ENCODE results near the gene SLC34A3. TPM values are rescaled to one million over a fixed set of nuclear protein-coding genes. Genes with fewer than 3 reads are reported as not detected.

Gene SLC34A3
- total RNA-seq, 2 experiments from 2014 or later: not detected

- intact Hi-C loops (cut with micrococcal nuclease): no loop called here
- no peak for TF ChIP-seq CTCF (IDR thresholded peaks at IDR 0.05)
- Mint-ChIP-seq H3K4me1 (ENCODE audit: low read depth) (no peaks in the 10 kb centered on the region), H3K36me3 (ENCODE audit: low read depth) (no peaks in the 10 kb centered on the region), H3K27me3 (no peaks in the 10 kb centered on the region), H3K4me3 (no peak overlapping the region), H3K9me3 (no peaks in the 10 kb centered on the region), H3K27ac (no peak overlapping the region)
- DNase-seq (no peak), ATAC-seq (no peak)
- ChIA-PET POLR2A (interaction anchor here (0.7 to 7.1 kb wide), 3 partner anchors 8 to 27 kb away, joined by 3 to 44 read pairs (median 6); partner anchors contain the start of genes ANAPC2, NDOR1 and TMEM203), CTCF (interaction anchor here (0.9 kb wide), 1 partner anchor 21 kb away, joined by 3 read pairs; no protein-coding TSS in a partner anchor)
These were observed 15.3 kb upstream of the SLC34A3 start for GRCh38 chr9:137215196-137215986.

- POLR2A ChIA-PET: interaction anchor here (0.7 to 7.1 kb wide), 3 partner anchors 11 to 87 kb away, joined by 3 to 44 read pairs (median 4); partner anchors contain the start of genes ANAPC2, NDOR1 and TMEM203
- H3K4me3 Mint-ChIP-seq: no peak overlapping the region
- no peaks in the 10 kb centered on the region for H3K9me3 Mint-ChIP-seq
- no peak for TF ChIP-seq CTCF (IDR thresholded peaks at IDR 0.05)
- DNase-seq (no peak), ATAC-seq (no peak)
- intact Hi-C loops (cut with micrococcal nuclease): no loop called here
- H3K27ac Mint-ChIP-seq: no peak overlapping the region
- no peaks in the 10 kb centered on the region for H3K27me3 Mint-ChIP-seq
- CTCF ChIA-PET: interaction anchor here (0.8 to 1.3 kb wide), 2 partner anchors 8 to 20 kb away, joined by 3 read pairs; no protein-coding TSS in a partner anchor
- H3K36me3 Mint-ChIP-seq (ENCODE audit: low read depth): no peaks in the 10 kb centered on the region
- peaks cover 2% of the 10 kb centered on the region for H3K4me1 Mint-ChIP-seq (ENCODE audit: low read depth)
These were observed 14.3 kb upstream of the SLC34A3 start for GRCh38 chr9:137216188-137216965.

- intact Hi-C loops (cut with micrococcal nuclease): no loop called here
- ATAC-seq (no peak), DNase-seq (no peak)
- Mint-ChIP-seq H3K36me3 (ENCODE audit: low read depth) (no peaks in the 10 kb centered on the region), H3K27me3 (no peaks in the 10 kb centered on the region), H3K27ac (no peak overlapping the region), H3K4me1 (ENCODE audit: low read depth) (peaks cover 2% of the 10 kb centered on the region), H3K4me3 (no peak overlapping the region), H3K9me3 (no peaks in the 10 kb centered on the region)
- TF ChIP-seq CTCF (IDR thresholded peaks at IDR 0.05): no peak
- ChIA-PET CTCF (interaction anchor here (0.9 to 1.3 kb wide), 2 partner anchors 9 to 28 kb away, joined by 3 read pairs; no protein-coding TSS in a partner anchor), POLR2A (interaction anchor here (7.1 kb wide), 1 partner anchor 12 kb away, joined by 44 read pairs; the partner anchor contains the start of genes NDOR1 and TMEM203)
These were observed 13.2 kb upstream of the SLC34A3 start for GRCh38 chr9:137217276-137218211.

GRCh38 chr9:137218212-137218753, 12.4 kb upstream of the SLC34A3 start:
- ATAC-seq (no peak), DNase-seq (no peak)
- Mint-ChIP-seq H3K9me3 (no peaks in the 10 kb centered on the region), H3K27ac (no peak overlapping the region), H3K4me1 (ENCODE audit: low read depth) (peaks cover 4% of the 10 kb centered on the region), H3K4me3 (no peak overlapping the region), H3K27me3 (no peaks in the 10 kb centered on the region), H3K36me3 (ENCODE audit: low read depth) (no peaks in the 10 kb centered on the region)
- POLR2A ChIA-PET: interaction anchor here (2.8 to 7.1 kb wide), 2 partner anchors 8 to 12 kb away, joined by 9 to 44 read pairs; partner anchors contain the start of genes NDOR1 and TMEM203
- CTCF ChIA-PET: interaction anchor here (0.9 kb wide), 1 partner anchor 29 kb away, joined by 3 read pairs; no protein-coding TSS in a partner anchor
- intact Hi-C loops (cut with micrococcal nuclease): no loop called here
- TF ChIP-seq CTCF (IDR thresholded peaks at IDR 0.05): no peak

Data from activated CD8-positive, alpha-beta T cell treated with anti-CD3 and anti-CD28 coated beads for 36 hours (primary cell).